Measurements from ENCODE around the gene GRM7. TPM values are rescaled to one million over a fixed set of nuclear protein-coding genes. Genes with fewer than 3 reads are reported as not detected.

GRM7 gene
- total RNA-seq, 1 donor from 2014 or later: 0.80 TPM

DNA sequence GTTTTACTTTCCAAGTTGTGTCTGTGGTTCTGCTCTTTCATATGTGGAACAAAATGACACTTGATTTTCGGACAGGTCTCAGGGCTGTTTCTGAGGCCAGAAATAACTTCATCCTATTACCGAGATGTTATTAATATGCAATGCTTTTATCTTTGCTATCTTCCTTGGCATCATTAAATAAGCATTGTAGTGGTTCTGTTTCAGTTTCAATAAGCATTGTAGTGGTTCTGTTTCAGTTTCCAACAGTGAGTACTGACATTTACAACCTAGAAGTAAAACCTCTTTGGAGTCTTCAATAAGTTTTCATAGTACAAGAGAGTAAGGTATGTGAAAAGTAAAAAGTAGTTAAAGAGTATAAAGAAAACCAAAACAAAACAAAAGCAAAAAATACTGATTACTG, 746.2 kb downstream of the GRM7 start:
- Histone ChIP-seq H3K27ac (no peak overlapping the region), H3K36me3 (no peaks in the 10 kb centered on the region), H2AFZ (replicated peaks) (no peak overlapping the region), H3K79me2 (ENCODE audit: low read depth) (no peaks in the 10 kb centered on the region), H3K4me2 (no peak overlapping the region), H3K9me3 (ENCODE audit: low read depth) (no peaks in the 10 kb centered on the region), H3K27me3 (no peaks in the 10 kb centered on the region), H3K4me1 (no peaks in the 10 kb centered on the region), H3F3A (ENCODE audit: low read depth) (no peaks in the 10 kb centered on the region), H3K9ac (no peak overlapping the region), H4K20me1 (ENCODE audit: low read depth) (no peaks in the 10 kb centered on the region), H3K4me3 (no peak overlapping the region)
- Mint-ChIP-seq H3K36me3 (no peaks in the 10 kb centered on the region), H3K4me1 (no peaks in the 10 kb centered on the region), H3K27me3 (ENCODE audit: insufficient read depth, low read depth) (no peaks in the 10 kb centered on the region), H3K27ac (no peak overlapping the region), H3K9me3 (no peaks in the 10 kb centered on the region), H3K4me3 (no peak overlapping the region)
- no peak for DNase-seq (ENCODE audit: low spot score)
- no peak for TF ChIP-seq EZH2phosphoT487 (IDR thresholded peaks at IDR 0.05)

GRCh38 chr3:7607676-7608075, 746.8 kb downstream of the GRM7 start:
- no peaks in the 10 kb centered on the region for H3K27me3 ChIP-seq
- no peak overlapping the region for H3K4me3 Mint-ChIP-seq
- no peak overlapping the region for H3K9ac ChIP-seq
- no peak overlapping the region for H3K27ac ChIP-seq
- no peak overlapping the region for H3K4me3 ChIP-seq
- H3K4me1 Mint-ChIP-seq: no peaks in the 10 kb centered on the region
- H3F3A ChIP-seq (ENCODE audit: low read depth): no peaks in the 10 kb centered on the region
- H4K20me1 ChIP-seq (ENCODE audit: low read depth): no peaks in the 10 kb centered on the region
- H3K79me2 ChIP-seq (ENCODE audit: low read depth): no peaks in the 10 kb centered on the region
- no peaks in the 10 kb centered on the region for H3K36me3 ChIP-seq
- TF ChIP-seq EZH2phosphoT487 (IDR thresholded peaks at IDR 0.05) (no peak), EZH2 (IDR thresholded peaks at IDR 0.05) (no peak)
- TF ChIP-seq, protein P1, sequence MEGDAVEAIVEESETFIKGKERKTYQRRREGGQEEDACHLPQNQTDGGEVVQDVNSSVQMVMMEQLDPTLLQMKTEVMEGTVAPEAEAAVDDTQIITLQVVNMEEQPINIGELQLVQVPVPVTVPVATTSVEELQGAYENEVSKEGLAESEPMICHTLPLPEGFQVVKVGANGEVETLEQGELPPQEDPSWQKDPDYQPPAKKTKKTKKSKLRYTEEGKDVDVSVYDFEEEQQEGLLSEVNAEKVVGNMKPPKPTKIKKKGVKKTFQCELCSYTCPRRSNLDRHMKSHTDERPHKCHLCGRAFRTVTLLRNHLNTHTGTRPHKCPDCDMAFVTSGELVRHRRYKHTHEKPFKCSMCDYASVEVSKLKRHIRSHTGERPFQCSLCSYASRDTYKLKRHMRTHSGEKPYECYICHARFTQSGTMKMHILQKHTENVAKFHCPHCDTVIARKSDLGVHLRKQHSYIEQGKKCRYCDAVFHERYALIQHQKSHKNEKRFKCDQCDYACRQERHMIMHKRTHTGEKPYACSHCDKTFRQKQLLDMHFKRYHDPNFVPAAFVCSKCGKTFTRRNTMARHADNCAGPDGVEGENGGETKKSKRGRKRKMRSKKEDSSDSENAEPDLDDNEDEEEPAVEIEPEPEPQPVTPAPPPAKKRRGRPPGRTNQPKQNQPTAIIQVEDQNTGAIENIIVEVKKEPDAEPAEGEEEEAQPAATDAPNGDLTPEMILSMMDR (IDR thresholded peaks at IDR 0.05): no peak
- no peaks in the 10 kb centered on the region for H3K9me3 Mint-ChIP-seq
- no peak overlapping the region for H3K4me2 ChIP-seq
- no peaks in the 10 kb centered on the region for H3K36me3 Mint-ChIP-seq
- H3K27ac Mint-ChIP-seq: no peak overlapping the region
- no peak overlapping the region for H2AFZ ChIP-seq (replicated peaks)
- DNase-seq (ENCODE audit: low spot score): no peak
- no peaks in the 10 kb centered on the region for H3K9me3 ChIP-seq (ENCODE audit: low read depth)
- H3K27me3 Mint-ChIP-seq (ENCODE audit: insufficient read depth, low read depth): no peaks in the 10 kb centered on the region
- no peaks in the 10 kb centered on the region for H3K4me1 ChIP-seq

DNA sequence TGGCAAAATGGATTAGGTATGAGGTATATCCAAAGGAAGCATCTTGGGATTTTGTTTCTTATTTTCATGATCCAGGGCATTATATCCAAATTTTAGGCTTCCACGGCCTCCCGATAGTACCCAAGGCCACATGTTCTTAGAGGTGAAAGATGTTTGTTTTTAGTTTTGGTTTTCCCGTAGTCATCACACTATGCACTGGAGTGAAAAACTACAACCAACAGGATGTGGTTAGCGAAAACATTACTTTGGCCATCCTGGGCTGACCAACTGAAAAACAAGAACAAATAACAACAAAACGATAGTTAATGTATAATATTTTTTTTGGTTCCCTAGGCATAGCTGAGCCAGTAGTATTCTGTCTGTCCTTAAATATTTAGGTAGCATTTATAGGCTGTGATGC, 749.7 kb downstream of the GRM7 start:
- no peak overlapping the region for H3K4me2 ChIP-seq
- no peaks in the 10 kb centered on the region for H3F3A ChIP-seq (ENCODE audit: low read depth)
- no peaks in the 10 kb centered on the region for H3K27me3 Mint-ChIP-seq (ENCODE audit: insufficient read depth, low read depth)
- H3K9me3 ChIP-seq (ENCODE audit: low read depth): no peaks in the 10 kb centered on the region
- no peak overlapping the region for H3K4me3 ChIP-seq
- no peak overlapping the region for H3K4me3 Mint-ChIP-seq
- H4K20me1 ChIP-seq (ENCODE audit: low read depth): no peaks in the 10 kb centered on the region
- H3K36me3 ChIP-seq: no peaks in the 10 kb centered on the region
- no peak overlapping the region for H3K27ac ChIP-seq
- TF ChIP-seq, protein P1 (IDR thresholded peaks at IDR 0.05): no peak
- TF ChIP-seq EZH2phosphoT487 (IDR thresholded peaks at IDR 0.05): no peak
- no peak for TF ChIP-seq EZH2 (IDR thresholded peaks at IDR 0.05)
- no peaks in the 10 kb centered on the region for H3K4me1 Mint-ChIP-seq
- H3K79me2 ChIP-seq (ENCODE audit: low read depth): no peaks in the 10 kb centered on the region
- no peak for DNase-seq (ENCODE audit: low spot score)
- H3K4me1 ChIP-seq: no peaks in the 10 kb centered on the region
- no peaks in the 10 kb centered on the region for H3K27me3 ChIP-seq
- H3K27ac Mint-ChIP-seq: no peak overlapping the region
- no peaks in the 10 kb centered on the region for H3K9me3 Mint-ChIP-seq
- H2AFZ ChIP-seq (replicated peaks): no peak overlapping the region
- no peaks in the 10 kb centered on the region for H3K36me3 Mint-ChIP-seq
- no peak overlapping the region for H3K9ac ChIP-seq

GRCh38 chr3:7615043-7615442, 754.1 kb downstream of the GRM7 start:
- no peak overlapping the region for H3K4me3 ChIP-seq
- no peaks in the 10 kb centered on the region for H3K79me2 ChIP-seq (ENCODE audit: low read depth)
- no peaks in the 10 kb centered on the region for H3K27me3 ChIP-seq
- H3K4me3 Mint-ChIP-seq: no peak overlapping the region
- H3K36me3 ChIP-seq: no peaks in the 10 kb centered on the region
- no peak overlapping the region for H3K27ac Mint-ChIP-seq
- TF ChIP-seq, protein P1 (IDR thresholded peaks at IDR 0.05): no peak
- TF ChIP-seq EZH2 (IDR thresholded peaks at IDR 0.05): no peak
- no peak for TF ChIP-seq EZH2phosphoT487 (IDR thresholded peaks at IDR 0.05)
- H3K9me3 Mint-ChIP-seq: no peaks in the 10 kb centered on the region
- no peaks in the 10 kb centered on the region for H3K27me3 Mint-ChIP-seq (ENCODE audit: insufficient read depth, low read depth)
- H3K4me1 Mint-ChIP-seq: no peaks in the 10 kb centered on the region
- no peak overlapping the region for H3K9ac ChIP-seq
- H3F3A ChIP-seq (ENCODE audit: low read depth): no peaks in the 10 kb centered on the region
- H2AFZ ChIP-seq (replicated peaks): no peak overlapping the region
- H3K9me3 ChIP-seq (ENCODE audit: low read depth): no peaks in the 10 kb centered on the region
- H3K4me2 ChIP-seq: no peak overlapping the region
- no peak for DNase-seq (ENCODE audit: low spot score)
- no peaks in the 10 kb centered on the region for H4K20me1 ChIP-seq (ENCODE audit: low read depth)
- no peak overlapping the region for H3K27ac ChIP-seq
- no peaks in the 10 kb centered on the region for H3K36me3 Mint-ChIP-seq
- no peaks in the 10 kb centered on the region for H3K4me1 ChIP-seq

Data from neural progenitor cell (in vitro differentiated cells).